WTC11 (cell line): ENCODE results near the gene CARMIL3. TPM values are rescaled to one million over a fixed set of nuclear protein-coding genes. Genes with fewer than 3 reads are reported as not detected.

Experiments
- ATAC-seq: fragments of 200-7000 bp; cut with Tn5 transposase; 2 replicates; pipeline ENCODE4 v1.10.0; 2021; ENCODE audit warnings: mild to moderate bottlenecking, moderate library complexity
- CTCF ChIA-PET: fragments of 300-600 bp; sonication (Branson Sonifier 250); formaldehyde crosslinking; loops from one replicate; lab custom pipeline; 2021; ENCODE audit warnings: antibody characterized with exemption; lab: Charles Lee
- POLR2A ChIA-PET: fragments of 350-600 bp; sonication (Branson Sonifier 250); formaldehyde crosslinking; loops from one replicate; lab custom pipeline; 2021; ENCODE audit warnings: antibody characterized with exemption; lab: Charles Lee
- DNase-seq: peaks from one replicate; pipeline ENCODE4 v3.0.0; 2021; ENCODE audit warnings: low spot score
- H3K27ac Mint-ChIP-seq: 2 replicates; pipeline ENCODE4 v1.8.0; 2021; ENCODE audit warnings: mixed read lengths
- H3K27me3 Mint-ChIP-seq: 2 replicates; pipeline ENCODE4 v1.8.0; 2021; ENCODE audit warnings: low read depth, mild to moderate bottlenecking, moderate library complexity, mixed read lengths
- H3K36me3 Mint-ChIP-seq: 2 replicates; pipeline ENCODE4 v1.8.0; 2021; ENCODE audit warnings: mixed read lengths
- H3K4me1 Mint-ChIP-seq: 2 replicates; pipeline ENCODE4 v1.8.0; 2022; ENCODE audit warnings: mixed read lengths
- H3K4me3 Mint-ChIP-seq: 2 replicates; pipeline ENCODE4 v1.8.0; 2021; ENCODE audit warnings: mild to moderate bottlenecking, moderate library complexity, mixed read lengths
- H3K9me3 Mint-ChIP-seq: 2 replicates; pipeline ENCODE4 v1.8.0; 2021; ENCODE audit warnings: mixed read lengths
- CREB1 ChIP-seq: sonication (generic); formaldehyde crosslinking; IDR thresholded peaks from 2 replicates; pipeline ENCODE4 v1.8.0; 2023; ENCODE audit warnings: mild to moderate bottlenecking, missing genetic modification reagents
- CREM ChIP-seq: sonication (generic); formaldehyde crosslinking; IDR thresholded peaks from 2 replicates; pipeline ENCODE4 v1.8.1; 2022; ENCODE audit warnings: mild to moderate bottlenecking, missing genetic modification reagents, moderate library complexity
- IRF2 ChIP-seq: sonication (generic); formaldehyde crosslinking; IDR thresholded peaks from 2 replicates; pipeline ENCODE4 v1.8.0; 2022; ENCODE audit warnings: low read depth, missing genetic modification reagents, borderline replicate concordance
- RELA ChIP-seq: sonication (generic); formaldehyde crosslinking; IDR thresholded peaks from 2 replicates; pipeline ENCODE4 v1.8.1; 2022; ENCODE audit warnings: missing genetic modification reagents, mild to moderate bottlenecking, borderline replicate concordance
- SMAD4 ChIP-seq: sonication (generic); formaldehyde crosslinking; IDR thresholded peaks from 2 replicates; pipeline ENCODE4 v1.8.0; 2022; ENCODE audit warnings: mild to moderate bottlenecking, missing genetic modification reagents
- SP1 ChIP-seq: sonication (generic); formaldehyde crosslinking; conservative IDR thresholded peaks from 2 replicates; pipeline ENCODE4 v1.8.1; 2022; ENCODE audit warnings: missing genetic modification reagents
- total RNA-seq: library from RNA; stranded (reverse); gene quantifications from 3 replicates; pipeline ENCODE4 v1.2.3, GENCODE V29; 2021
- TF ChIP-seq, protein P1 (sequence below): sonication (generic); formaldehyde crosslinking; IDR thresholded peaks from 2 replicates; pipeline ENCODE4 v1.8.0; 2023; ENCODE audit warnings: missing genetic modification reagents
- TF ChIP-seq, protein P2 (sequence below): fragments of 250-450 bp; sonication (Bioruptor Pico); conservative IDR thresholded peaks from 2 replicates; pipeline ENCODE4 v1.9.0; 2021; ENCODE audit warnings: mild to moderate bottlenecking
- TF ChIP-seq, protein P3 (sequence below): sonication (generic); formaldehyde crosslinking; IDR thresholded peaks from 2 replicates; pipeline ENCODE4 v1.8.1; 2023; ENCODE audit warnings: mild to moderate bottlenecking, missing genetic modification reagents
- TF ChIP-seq, protein P4 (sequence below): fragments of 250-450 bp; sonication (Bioruptor Pico); IDR thresholded peaks from 2 replicates; pipeline ENCODE4 v2.1.2; 2022; ENCODE audit warnings: mild to moderate bottlenecking, moderate library complexity
- TF ChIP-seq, protein P5 (sequence below): fragments of 250-450 bp; sonication (Bioruptor Pico); IDR thresholded peaks from 2 replicates; pipeline ENCODE4 v1.9.0; 2021; ENCODE audit warnings: mild to moderate bottlenecking
- TF ChIP-seq, protein P6 (sequence below): sonication (generic); formaldehyde crosslinking; IDR thresholded peaks from 2 replicates; pipeline ENCODE4 v1.8.1; 2023; ENCODE audit warnings: mild to moderate bottlenecking, moderate library complexity, missing genetic modification reagents
- TF ChIP-seq, protein P7 (sequence below): sonication (generic); formaldehyde crosslinking; IDR thresholded peaks from 2 replicates; pipeline ENCODE4 v1.8.0; 2022; ENCODE audit warnings: mild to moderate bottlenecking, missing genetic modification reagents
- TF ChIP-seq, protein P8 (sequence below): sonication (generic); formaldehyde crosslinking; IDR thresholded peaks from 2 replicates; pipeline ENCODE4 v1.8.1; 2023; ENCODE audit warnings: mild to moderate bottlenecking, missing genetic modification reagents, borderline replicate concordance

The CARMIL3 gene
- total RNA-seq, 1 experiment from 2014 or later: 13.0 TPM

DNA sequence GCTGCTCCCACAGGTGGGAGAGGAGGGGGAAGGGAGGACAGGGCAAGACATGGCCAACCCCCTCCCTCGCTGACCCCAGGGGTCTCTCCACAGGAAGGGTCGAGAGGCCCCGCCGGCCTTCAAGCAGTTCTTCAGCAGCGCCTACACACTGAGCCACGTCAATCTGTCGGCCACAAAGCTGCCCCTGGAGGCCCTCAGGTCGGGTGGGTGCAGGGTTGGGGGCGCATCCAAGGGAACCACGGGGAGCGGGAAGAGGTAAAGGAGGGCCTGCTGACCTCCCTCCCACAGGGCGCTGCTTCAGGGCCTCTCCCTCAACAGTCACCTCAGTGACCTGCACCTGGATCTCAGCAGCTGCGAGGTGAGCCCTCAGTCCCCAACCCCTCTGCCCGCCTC lies 6.1 kb downstream of the CARMIL3 start:
- H3K9me3 Mint-ChIP-seq: no peaks in the 10 kb centered on the region
- DNase-seq (no peak), ATAC-seq (peak; percentile 15)
- H3K4me3 Mint-ChIP-seq: no peak overlapping the region
- ChIA-PET CTCF (interaction anchor here (0.7 to 4.9 kb wide), 40 partner anchors 10 to 538 kb away, joined by 3 to 320 read pairs (median 6); partner anchors contain the start of genes CHMP4A, CPNE6, DCAF11 and DHRS1), POLR2A (interaction anchor here (0.8 to 3.6 kb wide), 10 partner anchors 23 to 529 kb away, joined by 3 to 38 read pairs (median 4); partner anchors contain the start of genes DCAF11, NRL, PCK2 and RNF31)
- H3K27me3 Mint-ChIP-seq: no peaks in the 10 kb centered on the region
- peaks cover 9% of the 10 kb centered on the region for H3K4me1 Mint-ChIP-seq
- H3K36me3 Mint-ChIP-seq: no peaks in the 10 kb centered on the region
- TF ChIP-seq CREB1 (CRISPR knock-in tag) (no peak), RELA (CRISPR knock-in tag) (no peak), IRF2 (no peak), SMAD4 (no peak), SP1 (CRISPR knock-in tag) (no peak), CREM (CRISPR knock-in tag) (no peak)
- TF ChIP-seq, protein P1, sequence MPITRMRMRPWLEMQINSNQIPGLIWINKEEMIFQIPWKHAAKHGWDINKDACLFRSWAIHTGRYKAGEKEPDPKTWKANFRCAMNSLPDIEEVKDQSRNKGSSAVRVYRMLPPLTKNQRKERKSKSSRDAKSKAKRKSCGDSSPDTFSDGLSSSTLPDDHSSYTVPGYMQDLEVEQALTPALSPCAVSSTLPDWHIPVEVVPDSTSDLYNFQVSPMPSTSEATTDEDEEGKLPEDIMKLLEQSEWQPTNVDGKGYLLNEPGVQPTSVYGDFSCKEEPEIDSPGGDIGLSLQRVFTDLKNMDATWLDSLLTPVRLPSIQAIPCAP: no peak
- TF ChIP-seq, protein P2, sequence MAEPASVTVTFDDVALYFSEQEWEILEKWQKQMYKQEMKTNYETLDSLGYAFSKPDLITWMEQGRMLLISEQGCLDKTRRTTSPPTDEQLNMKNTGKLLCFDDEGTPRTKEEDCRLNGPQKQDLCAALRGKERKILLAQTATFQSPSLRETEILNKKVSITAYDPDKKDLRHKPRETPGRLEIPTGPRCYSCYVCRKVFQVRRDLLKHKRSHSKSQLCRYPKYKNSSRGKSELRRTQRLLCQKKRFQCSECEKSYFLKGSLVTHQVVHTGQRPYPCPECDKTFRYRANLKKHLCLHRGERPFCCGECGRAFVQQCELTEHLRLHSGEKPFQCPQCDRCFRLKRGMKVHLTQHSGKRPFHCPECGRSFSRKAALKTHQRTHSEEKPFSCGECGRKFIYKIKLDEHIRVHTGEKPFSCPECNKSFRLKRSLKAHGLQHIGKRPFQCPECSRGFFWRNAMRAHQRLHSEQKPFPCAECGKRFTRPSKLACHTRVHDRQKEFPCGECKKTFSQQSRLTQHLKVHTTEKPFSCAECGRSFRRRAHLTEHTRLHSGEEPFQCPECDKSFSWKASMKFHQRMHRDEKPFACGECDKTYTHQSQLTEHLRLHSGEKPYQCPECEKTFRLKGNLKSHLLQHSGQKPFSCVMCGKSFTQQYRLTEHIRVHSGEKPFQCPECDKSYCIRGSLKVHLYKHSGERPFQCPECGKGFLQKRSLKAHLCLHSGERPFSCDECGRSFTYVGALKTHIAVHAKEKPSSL (CRISPR knock-in tag): no peak
- TF ChIP-seq, protein P3, sequence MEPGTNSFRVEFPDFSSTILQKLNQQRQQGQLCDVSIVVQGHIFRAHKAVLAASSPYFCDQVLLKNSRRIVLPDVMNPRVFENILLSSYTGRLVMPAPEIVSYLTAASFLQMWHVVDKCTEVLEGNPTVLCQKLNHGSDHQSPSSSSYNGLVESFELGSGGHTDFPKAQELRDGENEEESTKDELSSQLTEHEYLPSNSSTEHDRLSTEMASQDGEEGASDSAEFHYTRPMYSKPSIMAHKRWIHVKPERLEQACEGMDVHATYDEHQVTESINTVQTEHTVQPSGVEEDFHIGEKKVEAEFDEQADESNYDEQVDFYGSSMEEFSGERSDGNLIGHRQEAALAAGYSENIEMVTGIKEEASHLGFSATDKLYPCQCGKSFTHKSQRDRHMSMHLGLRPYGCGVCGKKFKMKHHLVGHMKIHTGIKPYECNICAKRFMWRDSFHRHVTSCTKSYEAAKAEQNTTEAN (CRISPR knock-in tag): no peak
- TF ChIP-seq, protein P4, sequence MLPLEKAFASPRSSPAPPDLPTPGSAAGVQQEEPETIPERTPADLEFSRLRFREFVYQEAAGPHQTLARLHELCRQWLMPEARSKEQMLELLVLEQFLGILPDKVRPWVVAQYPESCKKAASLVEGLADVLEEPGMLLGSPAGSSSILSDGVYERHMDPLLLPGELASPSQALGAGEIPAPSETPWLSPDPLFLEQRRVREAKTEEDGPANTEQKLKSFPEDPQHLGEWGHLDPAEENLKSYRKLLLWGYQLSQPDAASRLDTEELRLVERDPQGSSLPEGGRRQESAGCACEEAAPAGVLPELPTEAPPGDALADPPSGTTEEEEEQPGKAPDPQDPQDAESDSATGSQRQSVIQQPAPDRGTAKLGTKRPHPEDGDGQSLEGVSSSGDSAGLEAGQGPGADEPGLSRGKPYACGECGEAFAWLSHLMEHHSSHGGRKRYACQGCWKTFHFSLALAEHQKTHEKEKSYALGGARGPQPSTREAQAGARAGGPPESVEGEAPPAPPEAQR (CRISPR knock-in tag): no peak
- TF ChIP-seq, protein P5, sequence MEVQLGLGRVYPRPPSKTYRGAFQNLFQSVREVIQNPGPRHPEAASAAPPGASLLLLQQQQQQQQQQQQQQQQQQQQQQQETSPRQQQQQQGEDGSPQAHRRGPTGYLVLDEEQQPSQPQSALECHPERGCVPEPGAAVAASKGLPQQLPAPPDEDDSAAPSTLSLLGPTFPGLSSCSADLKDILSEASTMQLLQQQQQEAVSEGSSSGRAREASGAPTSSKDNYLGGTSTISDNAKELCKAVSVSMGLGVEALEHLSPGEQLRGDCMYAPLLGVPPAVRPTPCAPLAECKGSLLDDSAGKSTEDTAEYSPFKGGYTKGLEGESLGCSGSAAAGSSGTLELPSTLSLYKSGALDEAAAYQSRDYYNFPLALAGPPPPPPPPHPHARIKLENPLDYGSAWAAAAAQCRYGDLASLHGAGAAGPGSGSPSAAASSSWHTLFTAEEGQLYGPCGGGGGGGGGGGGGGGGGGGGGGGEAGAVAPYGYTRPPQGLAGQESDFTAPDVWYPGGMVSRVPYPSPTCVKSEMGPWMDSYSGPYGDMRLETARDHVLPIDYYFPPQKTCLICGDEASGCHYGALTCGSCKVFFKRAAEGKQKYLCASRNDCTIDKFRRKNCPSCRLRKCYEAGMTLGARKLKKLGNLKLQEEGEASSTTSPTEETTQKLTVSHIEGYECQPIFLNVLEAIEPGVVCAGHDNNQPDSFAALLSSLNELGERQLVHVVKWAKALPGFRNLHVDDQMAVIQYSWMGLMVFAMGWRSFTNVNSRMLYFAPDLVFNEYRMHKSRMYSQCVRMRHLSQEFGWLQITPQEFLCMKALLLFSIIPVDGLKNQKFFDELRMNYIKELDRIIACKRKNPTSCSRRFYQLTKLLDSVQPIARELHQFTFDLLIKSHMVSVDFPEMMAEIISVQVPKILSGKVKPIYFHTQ (CRISPR knock-in tag): no peak
- TF ChIP-seq, protein P6, sequence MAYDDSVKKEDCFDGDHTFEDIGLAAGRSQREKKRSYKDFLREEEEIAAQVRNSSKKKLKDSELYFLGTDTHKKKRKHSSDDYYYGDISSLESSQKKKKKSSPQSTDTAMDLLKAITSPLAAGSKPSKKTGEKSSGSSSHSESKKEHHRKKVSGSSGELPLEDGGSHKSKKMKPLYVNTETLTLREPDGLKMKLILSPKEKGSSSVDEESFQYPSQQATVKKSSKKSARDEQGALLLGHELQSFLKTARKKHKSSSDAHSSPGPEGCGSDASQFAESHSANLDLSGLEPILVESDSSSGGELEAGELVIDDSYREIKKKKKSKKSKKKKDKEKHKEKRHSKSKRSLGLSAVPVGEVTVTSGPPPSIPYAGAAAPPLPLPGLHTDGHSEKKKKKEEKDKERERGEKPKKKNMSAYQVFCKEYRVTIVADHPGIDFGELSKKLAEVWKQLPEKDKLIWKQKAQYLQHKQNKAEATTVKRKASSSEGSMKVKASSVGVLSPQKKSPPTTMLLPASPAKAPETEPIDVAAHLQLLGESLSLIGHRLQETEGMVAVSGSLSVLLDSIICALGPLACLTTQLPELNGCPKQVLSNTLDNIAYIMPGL (CRISPR knock-in tag): no peak
- TF ChIP-seq, protein P7, sequence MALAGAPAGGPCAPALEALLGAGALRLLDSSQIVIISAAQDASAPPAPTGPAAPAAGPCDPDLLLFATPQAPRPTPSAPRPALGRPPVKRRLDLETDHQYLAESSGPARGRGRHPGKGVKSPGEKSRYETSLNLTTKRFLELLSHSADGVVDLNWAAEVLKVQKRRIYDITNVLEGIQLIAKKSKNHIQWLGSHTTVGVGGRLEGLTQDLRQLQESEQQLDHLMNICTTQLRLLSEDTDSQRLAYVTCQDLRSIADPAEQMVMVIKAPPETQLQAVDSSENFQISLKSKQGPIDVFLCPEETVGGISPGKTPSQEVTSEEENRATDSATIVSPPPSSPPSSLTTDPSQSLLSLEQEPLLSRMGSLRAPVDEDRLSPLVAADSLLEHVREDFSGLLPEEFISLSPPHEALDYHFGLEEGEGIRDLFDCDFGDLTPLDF: no peak
- TF ChIP-seq, protein P8, sequence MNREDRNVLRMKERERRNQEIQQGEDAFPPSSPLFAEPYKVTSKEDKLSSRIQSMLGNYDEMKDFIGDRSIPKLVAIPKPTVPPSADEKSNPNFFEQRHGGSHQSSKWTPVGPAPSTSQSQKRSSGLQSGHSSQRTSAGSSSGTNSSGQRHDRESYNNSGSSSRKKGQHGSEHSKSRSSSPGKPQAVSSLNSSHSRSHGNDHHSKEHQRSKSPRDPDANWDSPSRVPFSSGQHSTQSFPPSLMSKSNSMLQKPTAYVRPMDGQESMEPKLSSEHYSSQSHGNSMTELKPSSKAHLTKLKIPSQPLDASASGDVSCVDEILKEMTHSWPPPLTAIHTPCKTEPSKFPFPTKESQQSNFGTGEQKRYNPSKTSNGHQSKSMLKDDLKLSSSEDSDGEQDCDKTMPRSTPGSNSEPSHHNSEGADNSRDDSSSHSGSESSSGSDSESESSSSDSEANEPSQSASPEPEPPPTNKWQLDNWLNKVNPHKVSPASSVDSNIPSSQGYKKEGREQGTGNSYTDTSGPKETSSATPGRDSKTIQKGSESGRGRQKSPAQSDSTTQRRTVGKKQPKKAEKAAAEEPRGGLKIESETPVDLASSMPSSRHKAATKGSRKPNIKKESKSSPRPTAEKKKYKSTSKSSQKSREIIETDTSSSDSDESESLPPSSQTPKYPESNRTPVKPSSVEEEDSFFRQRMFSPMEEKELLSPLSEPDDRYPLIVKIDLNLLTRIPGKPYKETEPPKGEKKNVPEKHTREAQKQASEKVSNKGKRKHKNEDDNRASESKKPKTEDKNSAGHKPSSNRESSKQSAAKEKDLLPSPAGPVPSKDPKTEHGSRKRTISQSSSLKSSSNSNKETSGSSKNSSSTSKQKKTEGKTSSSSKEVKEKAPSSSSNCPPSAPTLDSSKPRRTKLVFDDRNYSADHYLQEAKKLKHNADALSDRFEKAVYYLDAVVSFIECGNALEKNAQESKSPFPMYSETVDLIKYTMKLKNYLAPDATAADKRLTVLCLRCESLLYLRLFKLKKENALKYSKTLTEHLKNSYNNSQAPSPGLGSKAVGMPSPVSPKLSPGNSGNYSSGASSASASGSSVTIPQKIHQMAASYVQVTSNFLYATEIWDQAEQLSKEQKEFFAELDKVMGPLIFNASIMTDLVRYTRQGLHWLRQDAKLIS (CRISPR knock-in tag): no peak
- no peak overlapping the region; the same call in 1 of the 2 replicates for H3K27ac Mint-ChIP-seq
